HG03095 (cell line): ENCODE data around the gene STAP2.

Experiments
- ATAC-seq: cut with Tn5 transposase; IDR thresholded peaks from one replicate; pipeline ENCODE4 v1.9.1; 2021; ENCODE audit warnings: moderate library complexity; ENCODE audit not compliant: unreplicated experiment

The STAP2 gene

GRCh38 chr19:4338441-4339355 lies at the start of gene STAP2:
Gene STAP2 (minus strand): TSS chr19:4338827. CDS start chr19:4338753, 74 bp downstream.
- no peak for ATAC-seq

- no peak for ATAC-seq
Observed at GRCh38 chr19:4386041-4386782, 47.6 kb upstream of the STAP2 start.

- ATAC-seq = no peak
Observed at GRCh38 chr19:4385291-4386040, 46.8 kb upstream of the STAP2 start.

- no peak for ATAC-seq
Observed at GRCh38 chr19:4380254-4380727, 41.7 kb upstream of the STAP2 start.

GRCh38 chr19:4379383-4380253 lies 41.0 kb upstream of the STAP2 start:
- no peak for ATAC-seq

GRCh38 chr19:4378886-4379285 lies 40.3 kb upstream of the STAP2 start:
- no peak for ATAC-seq

GRCh38 chr19:4376991-4377781 lies 38.6 kb upstream of the STAP2 start:
- no peak for ATAC-seq

- ATAC-seq = no peak
Observed at GRCh38 chr19:4376671-4376990, 38.0 kb upstream of the STAP2 start.

GRCh38 chr19:4376028-4376670 lies 37.5 kb upstream of the STAP2 start:
- no peak for ATAC-seq

- ATAC-seq = no peak
Observed at GRCh38 chr19:4375164-4376027, 36.8 kb upstream of the STAP2 start.

- no peak for ATAC-seq
Observed at GRCh38 chr19:4374498-4375163, 36.0 kb upstream of the STAP2 start.

- no peak for ATAC-seq
Observed at GRCh38 chr19:4373601-4374497, 35.2 kb upstream of the STAP2 start.

GRCh38 chr19:4373013-4373367 lies 34.4 kb upstream of the STAP2 start:
- ATAC-seq = no peak

- no peak for ATAC-seq
Observed at GRCh38 chr19:4372165-4373012, 33.8 kb upstream of the STAP2 start.

GRCh38 chr19:4371247-4372164 lies 32.9 kb upstream of the STAP2 start:
- ATAC-seq = no peak
